T-helper 1 cell treated with Interleukin-12 subunit alpha and Interleukin-12 subunit beta and Interleukin-4 antibody, amounts not matched to agents 30 μg/mL and 1 μg/mL, for 36 hours (primary cell): ENCODE results near the gene EGFL6.
"Not testable (repeated sequence)": the region's sequence is repeated elsewhere in the genome, so short reads cannot be mapped to it uniquely, and the experiment has no call there.

ENCODE experiments used
- H3K27ac Mint-ChIP-seq: one replicate; pipeline ENCODE4 v1.8.0; 2021; ENCODE audit warnings: mild to moderate bottlenecking, mixed read lengths
- H3K27me3 Mint-ChIP-seq: one replicate; pipeline ENCODE4 v1.8.0; 2021; ENCODE audit warnings: low read depth, mixed read lengths
- H3K36me3 Mint-ChIP-seq: one replicate; pipeline ENCODE4 v1.8.0; 2021; ENCODE audit warnings: low read depth, mixed read lengths
- H3K4me1 Mint-ChIP-seq: one replicate; pipeline ENCODE4 v1.8.0; 2021; ENCODE audit warnings: low read depth, mixed read lengths
- H3K4me3 Mint-ChIP-seq: one replicate; pipeline ENCODE4 v1.8.0; 2021; ENCODE audit warnings: mild to moderate bottlenecking, moderate library complexity, mixed read lengths
- H3K9me3 Mint-ChIP-seq: one replicate; pipeline ENCODE4 v1.8.0; 2021; ENCODE audit warnings: mixed read lengths

The EGFL6 gene

DNA sequence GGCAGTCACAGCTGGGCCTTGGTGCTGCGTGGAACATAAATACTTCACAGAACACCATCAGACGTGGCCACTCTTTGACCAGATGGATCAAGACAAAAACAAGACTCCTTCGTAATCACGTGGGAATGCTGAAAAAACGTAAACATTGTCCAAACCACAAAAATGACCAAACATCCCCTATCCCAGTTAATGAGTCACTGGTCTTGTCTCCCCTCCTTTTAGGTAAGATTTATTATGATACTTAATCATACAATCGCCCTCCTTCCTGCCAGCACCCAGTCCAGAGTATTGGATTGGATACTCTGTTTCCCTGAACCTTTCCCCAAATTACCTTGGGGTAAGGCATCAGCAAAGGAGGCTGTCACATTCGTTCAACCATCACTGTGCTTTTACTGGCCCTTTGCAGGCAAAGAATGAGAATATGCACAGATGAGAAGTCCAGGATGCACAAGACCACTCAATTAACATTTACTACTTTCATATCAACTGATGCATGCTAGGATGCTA, 82.9 kb downstream of the EGFL6 start:
- Mint-ChIP-seq H3K9me3 (no peaks in the 10 kb centered on the region), H3K27ac (peak overlapping the region; percentile 96), H3K4me1 (peaks cover 12% of the 10 kb centered on the region), H3K4me3 (peak overlapping the region; percentile 87), H3K36me3 (peaks cover 8% of the 10 kb centered on the region), H3K27me3 (no peaks in the 10 kb centered on the region)

DNA sequence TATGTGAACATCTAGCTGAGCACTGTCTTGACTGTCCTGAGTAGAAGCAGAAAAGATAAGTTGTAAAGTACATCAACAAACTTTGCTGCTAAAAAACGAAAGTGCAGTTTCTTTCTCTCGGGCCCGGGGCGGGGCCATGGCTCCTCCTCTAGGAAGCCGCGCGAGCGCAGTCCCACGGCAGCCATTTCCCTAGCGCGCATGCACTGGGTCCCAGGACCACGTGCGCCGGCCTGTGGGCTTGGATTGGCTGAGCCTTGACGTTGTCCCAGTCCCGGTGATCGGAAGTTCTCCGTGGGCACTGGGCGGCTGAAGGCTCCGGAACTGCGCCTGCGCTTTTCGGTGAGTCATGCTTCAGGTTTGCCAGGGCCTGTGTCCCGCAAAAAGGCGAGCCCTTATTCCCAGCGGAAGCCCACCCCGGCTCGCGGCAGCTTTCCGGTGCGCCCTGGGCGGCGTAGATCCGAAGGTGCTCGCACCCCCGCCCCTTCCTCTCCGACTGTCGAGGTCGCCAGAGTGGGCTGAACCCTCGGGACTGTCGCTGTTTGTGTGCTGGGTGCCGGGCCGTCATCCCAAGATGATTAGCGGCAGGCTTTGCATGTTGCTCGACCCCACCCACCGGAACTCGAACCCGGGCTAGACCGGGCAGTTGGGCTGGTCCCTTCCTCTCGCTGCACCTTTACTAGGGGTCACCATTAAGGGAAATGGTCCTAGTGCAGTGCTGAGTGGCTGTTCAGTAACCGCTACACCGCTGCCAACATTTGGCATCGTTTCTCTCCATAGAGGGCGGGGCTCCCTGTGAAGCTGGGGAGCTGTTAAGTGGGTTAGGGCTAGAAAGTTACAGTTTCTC, 83.7 kb downstream of the EGFL6 start, which contains the start of gene TCEANC:
TCEANC (plus strand) TSS at position 292 of the 844 bp plus-strand sequence. CDS start 9,368 bp downstream, outside the sequence.
- Mint-ChIP-seq H3K9me3 (no peaks in the 10 kb centered on the region), H3K27ac (peak within 1 kb of the TSS; percentile 96), H3K4me3 (peak within 1 kb of the TSS; percentile 87), H3K4me1 (peaks cover 12% of the 10 kb centered on the region), H3K36me3 (peaks cover 8% of the 10 kb centered on the region), H3K27me3 (no peaks in the 10 kb centered on the region)

DNA sequence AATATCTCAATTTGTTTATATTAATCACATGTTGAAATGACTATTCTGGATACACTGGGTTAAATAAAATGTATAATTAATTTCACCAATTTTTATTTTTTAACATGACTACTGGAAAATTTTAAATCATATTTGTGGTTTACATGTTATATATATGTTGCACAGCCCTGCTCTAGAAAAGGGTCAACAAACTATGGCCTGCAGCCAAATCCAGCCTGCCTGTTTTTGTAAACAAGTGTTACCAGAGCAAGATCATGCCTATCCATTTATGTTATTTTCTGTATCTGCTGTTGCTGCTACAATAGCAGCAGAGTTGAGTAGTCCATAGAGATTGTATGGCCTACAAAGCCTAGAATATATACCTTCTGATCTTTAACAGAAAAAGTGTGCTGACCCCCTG, 84.7 kb downstream of the EGFL6 start:
- Mint-ChIP-seq H3K27me3 (no peaks in the 10 kb centered on the region), H3K9me3 (no peaks in the 10 kb centered on the region), H3K36me3 (peaks cover 12% of the 10 kb centered on the region), H3K4me1 (peaks cover 17% of the 10 kb centered on the region), H3K27ac (peak overlapping the region; percentile 96), H3K4me3 (peak overlapping the region; percentile 58)

- Mint-ChIP-seq H3K4me3 (no peak overlapping the region), H3K27ac (no peak overlapping the region)
These were observed 86.3 kb downstream of the EGFL6 start for GRCh38 chrX:13655674-13656073.

DNA sequence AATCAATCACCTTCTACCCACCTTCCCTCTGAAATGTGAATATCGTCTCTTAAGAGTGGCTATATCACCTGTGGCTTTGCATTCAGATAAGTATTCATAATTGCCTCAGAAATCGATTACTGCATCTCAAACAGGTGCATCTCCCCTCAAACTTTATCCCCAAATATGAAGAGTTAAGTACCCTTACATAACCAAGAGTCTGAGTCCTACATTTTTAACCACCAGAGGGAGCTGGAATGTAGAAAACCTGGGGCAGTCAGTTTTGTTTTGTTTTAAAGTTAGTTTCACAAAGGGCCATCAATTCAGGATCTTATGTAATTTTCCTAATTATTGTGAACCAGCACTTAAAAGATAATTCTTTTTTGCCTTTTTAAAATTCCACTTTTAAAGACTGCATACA, 89.2 kb downstream of the EGFL6 start:
- H3K4me1 Mint-ChIP-seq: peaks cover 14% of the 10 kb centered on the region
- peaks cover 29% of the 10 kb centered on the region for H3K36me3 Mint-ChIP-seq
- no peaks in the 10 kb centered on the region for H3K9me3 Mint-ChIP-seq
- no peaks in the 10 kb centered on the region for H3K27me3 Mint-ChIP-seq
- peak overlapping the region; percentile 20 for H3K27ac Mint-ChIP-seq
- H3K4me3 Mint-ChIP-seq: no peak overlapping the region

More at GRCh38 chrX:13655674-13656073, 86.3 kb downstream of the EGFL6 start:
- peaks cover 17% of the 10 kb centered on the region for H3K4me1 Mint-ChIP-seq
- peaks cover 18% of the 10 kb centered on the region for H3K36me3 Mint-ChIP-seq
- H3K9me3 Mint-ChIP-seq: no peaks in the 10 kb centered on the region
- no peaks in the 10 kb centered on the region for H3K27me3 Mint-ChIP-seq

DNA sequence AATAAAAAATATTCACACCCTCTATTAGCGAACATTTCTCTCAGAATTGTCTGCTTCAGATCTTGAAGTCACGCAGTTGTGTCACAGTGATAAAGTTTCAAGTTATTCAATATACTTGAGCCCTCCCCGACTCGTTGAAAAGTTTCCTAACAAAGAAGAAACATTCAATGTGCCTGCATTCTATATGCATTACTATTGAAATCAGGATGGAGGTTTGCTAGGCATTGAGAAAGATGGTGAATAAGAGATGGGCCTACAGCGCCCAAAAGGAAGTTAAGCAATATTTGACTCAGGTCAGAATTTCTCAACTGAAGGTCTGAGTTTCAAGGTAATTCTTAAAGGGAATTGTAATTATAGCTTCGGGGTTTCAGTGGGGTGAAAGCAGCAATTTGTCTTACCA, 89.7 kb downstream of the EGFL6 start:
- Mint-ChIP-seq H3K36me3 (peaks cover 29% of the 10 kb centered on the region), H3K27ac (no peak overlapping the region)

DNA sequence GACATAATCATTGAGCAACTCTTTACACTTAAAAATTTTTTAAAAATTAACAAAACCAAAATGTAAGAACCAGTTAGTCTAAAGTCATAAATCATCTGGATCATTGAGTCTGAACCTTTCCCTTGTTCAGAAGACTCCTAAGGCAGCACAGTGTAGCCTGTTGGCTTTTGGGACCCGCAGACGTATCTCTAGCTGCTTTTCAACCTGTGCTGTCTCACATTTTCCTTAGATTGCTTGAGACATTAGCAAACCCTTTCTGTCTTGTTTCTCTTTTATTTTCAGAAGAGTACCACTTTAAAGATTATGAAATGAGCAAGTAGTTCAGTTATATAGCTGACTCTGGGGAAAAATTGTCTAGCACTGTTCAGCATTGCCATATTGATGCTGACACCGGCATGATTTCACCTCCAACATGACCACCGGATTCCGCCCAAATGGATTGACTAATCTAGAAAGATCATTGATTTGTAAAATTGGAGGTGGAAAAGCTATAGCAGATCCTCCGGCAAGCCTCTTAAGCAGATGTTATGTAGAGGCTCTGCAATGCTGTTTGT, 92.4 kb downstream of the EGFL6 start:
- Mint-ChIP-seq H3K36me3 (peaks cover 27% of the 10 kb centered on the region), H3K27me3 (no peaks in the 10 kb centered on the region), H3K9me3 (no peaks in the 10 kb centered on the region), H3K4me3 (no peak overlapping the region), H3K4me1 (peaks cover 7% of the 10 kb centered on the region), H3K27ac (peak overlapping the region; percentile 31)

More for the DNA sequence above, 89.7 kb downstream of the EGFL6 start:
- H3K9me3 Mint-ChIP-seq: no peaks in the 10 kb centered on the region
- H3K4me1 Mint-ChIP-seq: peaks cover 14% of the 10 kb centered on the region
- no peaks in the 10 kb centered on the region for H3K27me3 Mint-ChIP-seq
- H3K4me3 Mint-ChIP-seq: no peak overlapping the region

DNA sequence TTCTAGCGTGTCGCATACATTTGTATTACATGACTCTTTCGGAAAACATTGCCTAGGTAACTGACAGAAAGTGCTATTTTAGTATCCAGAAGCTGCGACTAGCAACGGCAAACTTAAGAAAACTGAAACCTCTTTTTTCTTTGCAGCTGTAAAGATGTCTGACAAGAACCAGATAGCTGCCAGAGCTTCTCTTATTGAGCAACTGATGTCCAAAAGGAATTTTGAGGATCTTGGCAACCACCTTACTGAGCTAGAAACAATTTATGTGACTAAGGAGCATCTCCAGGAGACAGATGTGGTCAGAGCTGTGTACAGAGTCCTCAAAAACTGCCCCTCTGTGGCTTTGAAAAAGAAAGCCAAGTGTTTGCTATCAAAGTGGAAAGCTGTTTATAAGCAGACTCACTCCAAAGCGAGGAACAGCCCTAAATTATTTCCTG, 93.0 kb downstream of the EGFL6 start:
- H3K9me3 Mint-ChIP-seq: no peaks in the 10 kb centered on the region
- H3K27ac Mint-ChIP-seq: no peak overlapping the region
- H3K4me1 Mint-ChIP-seq: peaks cover 7% of the 10 kb centered on the region
- H3K4me3 Mint-ChIP-seq: no peak overlapping the region
- no peaks in the 10 kb centered on the region for H3K27me3 Mint-ChIP-seq
- H3K36me3 Mint-ChIP-seq: peaks cover 27% of the 10 kb centered on the region

DNA sequence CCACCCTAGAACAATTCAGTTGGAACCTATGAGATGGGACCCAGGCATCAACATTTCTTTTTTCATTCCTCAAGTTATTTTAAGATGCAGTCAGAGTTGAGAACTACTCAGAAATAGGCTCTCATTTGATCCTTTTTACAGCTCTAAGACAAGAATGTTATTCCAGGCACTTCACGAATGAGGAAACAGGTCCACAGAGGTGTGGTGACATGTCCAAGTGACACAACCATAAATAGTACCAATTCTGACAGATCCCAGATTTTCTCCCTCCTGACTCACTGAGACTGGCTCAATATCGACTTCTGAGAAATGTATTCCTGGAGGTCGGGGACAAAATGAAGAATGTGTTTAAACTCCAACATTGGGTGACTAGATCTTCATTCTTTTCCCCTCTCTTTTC, 94.6 kb downstream of the EGFL6 start:
- H3K36me3 Mint-ChIP-seq: peaks cover 25% of the 10 kb centered on the region
- H3K27ac Mint-ChIP-seq: no peak overlapping the region
- H3K27me3 Mint-ChIP-seq: no peaks in the 10 kb centered on the region
- H3K9me3 Mint-ChIP-seq: no peaks in the 10 kb centered on the region
- peaks cover under 1% of the 10 kb centered on the region for H3K4me1 Mint-ChIP-seq
- H3K4me3 Mint-ChIP-seq: no peak overlapping the region

GRCh38 chrX:13666836-13667235, 97.4 kb downstream of the EGFL6 start:
- Mint-ChIP-seq H3K27me3 (no peaks in the 10 kb centered on the region), H3K4me3 (no peak overlapping the region), H3K27ac (no peak overlapping the region), H3K4me1 (peaks cover 5% of the 10 kb centered on the region), H3K36me3 (peaks cover 25% of the 10 kb centered on the region), H3K9me3 (no peaks in the 10 kb centered on the region)

DNA sequence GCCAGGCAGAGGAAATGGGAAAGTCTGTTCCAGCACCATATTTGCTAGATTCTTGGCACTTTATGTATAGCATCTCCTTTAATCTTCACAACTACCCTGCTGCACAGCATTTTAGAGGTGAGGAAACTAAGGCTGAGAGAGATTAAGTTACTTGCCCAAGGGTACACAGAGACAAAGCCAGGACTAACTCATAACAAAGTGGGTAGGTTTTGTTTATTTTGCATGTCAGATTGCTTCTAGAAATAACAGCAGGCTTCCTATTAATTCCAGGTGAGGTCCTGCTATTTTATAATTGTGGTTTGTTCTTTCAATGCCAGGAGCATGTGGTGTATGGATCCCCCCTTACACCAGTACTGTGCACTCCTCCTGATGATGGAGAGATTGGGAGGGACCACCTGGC, 98.5 kb downstream of the EGFL6 start:
- peaks cover 23% of the 10 kb centered on the region for H3K36me3 Mint-ChIP-seq
- H3K4me3 Mint-ChIP-seq: no peak overlapping the region
- no peaks in the 10 kb centered on the region for H3K9me3 Mint-ChIP-seq
- no peaks in the 10 kb centered on the region for H3K27me3 Mint-ChIP-seq
- H3K4me1 Mint-ChIP-seq: peaks cover 5% of the 10 kb centered on the region
- no peak overlapping the region for H3K27ac Mint-ChIP-seq

GRCh38 chrX:13669246-13669737, 99.9 kb downstream of the EGFL6 start:
- peaks cover 25% of the 10 kb centered on the region for H3K36me3 Mint-ChIP-seq
- no peaks in the 10 kb centered on the region for H3K9me3 Mint-ChIP-seq
- H3K27ac Mint-ChIP-seq: peak overlapping the region; percentile 78
- no peak overlapping the region for H3K4me3 Mint-ChIP-seq
- H3K27me3 Mint-ChIP-seq: no peaks in the 10 kb centered on the region
- H3K4me1 Mint-ChIP-seq: peaks cover 5% of the 10 kb centered on the region

- H3K36me3 Mint-ChIP-seq: peaks cover 25% of the 10 kb centered on the region
- not testable (repeated sequence) for H3K9me3 Mint-ChIP-seq, H3K4me1 Mint-ChIP-seq, H3K4me3 Mint-ChIP-seq, H3K27me3 Mint-ChIP-seq
- H3K27ac Mint-ChIP-seq: peak overlapping the region; percentile 78
These were observed 100.4 kb downstream of the EGFL6 start for GRCh38 chrX:13669755-13670154.

DNA sequence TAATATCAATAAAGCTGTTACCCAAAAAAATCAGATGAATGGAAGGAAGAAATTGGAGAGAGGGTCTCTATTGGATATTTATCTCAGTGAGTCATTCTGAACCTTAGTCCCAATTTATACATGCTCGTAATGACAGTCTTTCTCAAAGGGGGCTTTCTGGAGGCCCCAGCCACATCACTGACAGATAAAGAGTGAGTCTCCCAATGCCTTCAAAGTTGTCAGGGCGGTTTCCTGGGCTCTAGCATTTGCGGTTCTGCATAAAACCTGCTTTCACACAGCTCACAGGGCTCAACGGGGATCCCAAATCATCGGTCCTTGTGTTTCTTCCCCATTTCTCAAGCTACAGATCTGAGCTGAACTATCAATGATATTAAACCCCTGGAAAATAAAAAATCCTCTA, 100.8 kb downstream of the EGFL6 start:
- H3K9me3 Mint-ChIP-seq: no peaks in the 10 kb centered on the region
- no peak overlapping the region for H3K27ac Mint-ChIP-seq
- no peaks in the 10 kb centered on the region for H3K27me3 Mint-ChIP-seq
- H3K4me3 Mint-ChIP-seq: no peak overlapping the region
- peaks cover 21% of the 10 kb centered on the region for H3K36me3 Mint-ChIP-seq
- peaks cover 5% of the 10 kb centered on the region for H3K4me1 Mint-ChIP-seq

GRCh38 chrX:13673016-13673415, 103.6 kb downstream of the EGFL6 start:
- Mint-ChIP-seq H3K9me3 (no peaks in the 10 kb centered on the region), H3K4me3 (no peak overlapping the region), H3K27ac (no peak overlapping the region), H3K36me3 (peaks cover 18% of the 10 kb centered on the region), H3K27me3 (no peaks in the 10 kb centered on the region), H3K4me1 (peaks cover 5% of the 10 kb centered on the region)
